ENCODE data around the gene AHDC1. TPM values are rescaled to one million over a fixed set of nuclear protein-coding genes. Genes with fewer than 3 reads are reported as not detected.

The AHDC1 gene
- total and polyA plus RNA-seq, 7 donors: 6.4 to 65.2 (median 35.9) TPM

DNA sequence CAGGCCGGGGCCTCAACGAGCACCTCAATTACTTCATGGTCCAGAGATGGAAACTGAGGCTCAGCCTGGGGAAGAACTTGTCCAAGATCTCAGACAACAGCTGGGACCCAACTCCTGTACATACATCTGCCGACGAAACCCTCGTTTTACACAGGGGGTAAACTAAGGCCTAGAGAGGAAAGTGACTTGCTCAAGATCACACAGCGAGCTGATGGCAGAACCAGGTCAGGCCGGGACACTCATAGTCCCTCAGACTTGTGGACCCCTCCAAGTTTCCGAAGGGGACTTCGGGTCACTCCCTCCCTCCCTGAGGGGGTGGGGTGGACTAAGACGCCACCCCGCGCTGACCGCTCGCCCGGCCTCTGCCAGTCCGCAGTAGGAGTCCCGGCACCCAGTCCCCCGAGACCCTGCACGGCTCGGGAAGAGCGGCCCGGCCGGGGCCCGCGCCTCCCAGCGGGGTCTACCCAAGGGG is 114.4 kb downstream of the AHDC1 start:
- intact Hi-C loops (cut with DNase I): no loop called here
- DNase-seq (no peak), ATAC-seq (peak; percentile 33 to 52 (median 45))
- H3K4me3 ChIP-seq: peak overlapping the region; percentile 94
- no peaks in the 10 kb centered on the region for H3K36me3 ChIP-seq (ENCODE audit: insufficient read depth in 1 of 2, low read depth in 1 of 2)
- TF ChIP-seq, protein P1, sequence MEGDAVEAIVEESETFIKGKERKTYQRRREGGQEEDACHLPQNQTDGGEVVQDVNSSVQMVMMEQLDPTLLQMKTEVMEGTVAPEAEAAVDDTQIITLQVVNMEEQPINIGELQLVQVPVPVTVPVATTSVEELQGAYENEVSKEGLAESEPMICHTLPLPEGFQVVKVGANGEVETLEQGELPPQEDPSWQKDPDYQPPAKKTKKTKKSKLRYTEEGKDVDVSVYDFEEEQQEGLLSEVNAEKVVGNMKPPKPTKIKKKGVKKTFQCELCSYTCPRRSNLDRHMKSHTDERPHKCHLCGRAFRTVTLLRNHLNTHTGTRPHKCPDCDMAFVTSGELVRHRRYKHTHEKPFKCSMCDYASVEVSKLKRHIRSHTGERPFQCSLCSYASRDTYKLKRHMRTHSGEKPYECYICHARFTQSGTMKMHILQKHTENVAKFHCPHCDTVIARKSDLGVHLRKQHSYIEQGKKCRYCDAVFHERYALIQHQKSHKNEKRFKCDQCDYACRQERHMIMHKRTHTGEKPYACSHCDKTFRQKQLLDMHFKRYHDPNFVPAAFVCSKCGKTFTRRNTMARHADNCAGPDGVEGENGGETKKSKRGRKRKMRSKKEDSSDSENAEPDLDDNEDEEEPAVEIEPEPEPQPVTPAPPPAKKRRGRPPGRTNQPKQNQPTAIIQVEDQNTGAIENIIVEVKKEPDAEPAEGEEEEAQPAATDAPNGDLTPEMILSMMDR (IDR thresholded peaks at IDR 0.05): no peak
- WGBS, 3 donors: 0% methylated on average over 16 to 26 of the region's 26 CpGs
- H3K9me3 ChIP-seq: no peaks in the 10 kb centered on the region
- H3K4me1 ChIP-seq: peaks cover 33% of the 10 kb centered on the region
- H3K27ac ChIP-seq: peak overlapping the region; percentile 99
- no peaks in the 10 kb centered on the region for H3K27me3 ChIP-seq (ENCODE audit: insufficient read depth in 3 of 3, low read length in 2 of 3)

DNA sequence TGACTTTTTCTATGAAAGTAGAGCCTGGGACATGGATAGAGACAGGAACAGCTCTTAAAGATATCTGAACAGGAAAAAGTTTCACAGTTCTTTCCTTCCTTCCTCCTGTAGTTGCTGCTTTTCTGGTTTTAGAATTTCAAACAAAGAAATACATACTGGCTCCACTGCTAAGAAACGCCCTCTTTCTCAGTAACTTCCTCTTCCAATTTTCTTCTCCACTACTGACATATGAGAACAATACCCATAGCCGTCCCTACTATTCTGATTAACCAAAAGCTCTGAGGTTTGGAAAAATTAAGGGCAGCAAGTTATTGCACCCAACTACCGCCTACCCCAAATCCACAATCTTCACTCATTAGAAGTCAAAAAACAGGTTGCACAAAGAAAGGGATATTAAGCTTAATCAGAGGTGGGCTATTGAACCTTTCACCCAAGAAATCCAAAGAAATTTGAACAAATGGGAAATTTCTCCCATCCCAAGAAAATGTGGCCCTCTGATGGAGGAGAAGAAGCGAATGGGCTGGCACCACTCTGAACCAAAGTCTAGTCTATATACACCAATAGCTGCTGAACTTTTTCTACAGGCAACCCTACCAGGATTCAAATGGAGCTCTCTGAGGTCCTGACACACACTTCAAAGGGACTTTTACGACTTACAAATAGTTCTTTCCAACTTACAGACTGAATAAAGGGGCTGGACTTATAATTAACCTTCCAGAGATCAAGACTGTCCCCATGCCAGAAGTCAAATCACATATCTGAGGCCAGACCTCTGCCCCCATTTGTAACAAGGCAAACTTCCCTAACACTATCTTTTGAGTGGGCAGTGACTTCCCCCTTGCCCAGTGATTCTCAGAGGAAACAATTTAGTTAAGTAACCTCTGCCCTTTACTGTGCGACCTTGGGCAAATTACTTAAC is 115.7 kb downstream of the AHDC1 start:
- 17 to 23% (median 18%) methylated on average over 6 of the region's 6 CpGs for WGBS, 3 donors
- Histone ChIP-seq H3K27ac (peak overlapping the region; percentile 73), H3K9me3 (no peaks in the 10 kb centered on the region), H3K4me1 (peaks cover 41% of the 10 kb centered on the region), H3K36me3 (ENCODE audit: insufficient read depth in 1 of 2, low read depth in 1 of 2) (no peaks in the 10 kb centered on the region), H3K27me3 (ENCODE audit: insufficient read depth in 3 of 3, low read length in 2 of 3) (no peaks in the 10 kb centered on the region), H3K4me3 (peak overlapping the region; percentile 94)
- ATAC-seq (no peak), DNase-seq (no peak)
- TF ChIP-seq, protein P1 (IDR thresholded peaks at IDR 0.05): no peak
- intact Hi-C loops (cut with DNase I): loop anchor here in 1 of 2 donors (1.0 kb wide), 1 partner anchor 71 kb away; no protein-coding TSS in a partner anchor

GRCh38 chr1:27485363-27485762 is 118.6 kb downstream of the AHDC1 start:
- intact Hi-C loops (cut with DNase I): no loop called here

More at GRCh38 chr1:27485363-27485762, 118.6 kb downstream of the AHDC1 start:
- no peak overlapping the region for H3K4me3 ChIP-seq
- DNase-seq (no peak), ATAC-seq (no peak)
- TF ChIP-seq, protein P1 (IDR thresholded peaks at IDR 0.05): no peak
- peak overlapping the region; percentile 21 for H3K27ac ChIP-seq
- H3K27me3 ChIP-seq (ENCODE audit: insufficient read depth in 3 of 3, low read length in 2 of 3): no peaks in the 10 kb centered on the region
- no peaks in the 10 kb centered on the region for H3K9me3 ChIP-seq
- H3K4me1 ChIP-seq: peaks cover 49% of the 10 kb centered on the region
- H3K36me3 ChIP-seq (ENCODE audit: insufficient read depth in 1 of 2, low read depth in 1 of 2): no peaks in the 10 kb centered on the region
- WGBS, 3 donors: 94 to 100% (median 94%) methylated on average over 1 of the region's 1 CpG

Other genes with a start within 250 kb of the AHDC1 start
- gene MAP3K6, start 237.2 kb downstream of the AHDC1 start, total RNA-seq: 10 to 100 TPM; 16.1 to 29.8 (median 22.8) TPM
- 10 to 100 TPM; 11.1 to 17.6 (median 12.9) TPM for gene MAP3K6, start 237.2 kb downstream of the AHDC1 start, polyA plus RNA-seq
- gene FCN3, start 229.3 kb downstream of the AHDC1 start, total RNA-seq: 10 to 100 TPM in 1 of 4 donors, 1 to 10 TPM in 3; 3.4 to 12.9 (median 5.8) TPM
- 10 to 100 TPM; 18.6 to 34.6 (median 21.9) TPM for gene FCN3, start 229.3 kb downstream of the AHDC1 start, polyA plus RNA-seq
- not detected for gene CD164L2, start 220.8 kb downstream of the AHDC1 start, total RNA-seq
- gene CD164L2, start 220.8 kb downstream of the AHDC1 start, polyA plus RNA-seq: not detected
- gene GPR3, start 211.5 kb downstream of the AHDC1 start, total RNA-seq: 1 to 10 TPM in 1 of 4 donors, under 1 TPM in 1, not detected in 2; 0.42 to 1.3 TPM
- gene GPR3, start 211.5 kb downstream of the AHDC1 start, polyA plus RNA-seq: under 1 TPM; 0.12 to 0.98 (median 0.31) TPM
- 10 to 100 TPM; 29.4 to 40.6 (median 35.9) TPM for gene WASF2, start 114.0 kb downstream of the AHDC1 start, total RNA-seq
- 10 to 100 TPM in 2 of 3 donors, 1 to 10 TPM in 1; 7.9 to 14.2 (median 11.3) TPM for gene WASF2, start 114.0 kb downstream of the AHDC1 start, polyA plus RNA-seq
- 1 to 10 TPM; 1.3 to 3.5 (median 3.1) TPM for gene FGR, start 31.0 kb upstream of the AHDC1 start, total RNA-seq
- gene FGR, start 31.0 kb upstream of the AHDC1 start, polyA plus RNA-seq: 1 to 10 TPM; 1.7 to 3.8 (median 2.0) TPM
- gene IFI6, start 68.0 kb upstream of the AHDC1 start, total RNA-seq: 10 to 100 TPM in 3 of 4 donors, 1 to 10 TPM in 1; 7.8 to 25.8 (median 15.3) TPM
- 10 to 100 TPM; 13.9 to 20.9 (median 18.8) TPM for gene IFI6, start 68.0 kb upstream of the AHDC1 start, polyA plus RNA-seq
- 10 to 100 TPM in 1 of 4 donors, 1 to 10 TPM in 3; 7.6 to 10.7 (median 9.3) TPM for gene FAM76A, start 121.8 kb upstream of the AHDC1 start, total RNA-seq
- 1 to 10 TPM; 2.7 to 6.7 (median 3.3) TPM for gene FAM76A, start 121.8 kb upstream of the AHDC1 start, polyA plus RNA-seq
- 10 to 100 TPM; 19.5 to 33.6 (median 28.9) TPM for gene STX12, start 169.1 kb upstream of the AHDC1 start, total RNA-seq
- gene STX12, start 169.1 kb upstream of the AHDC1 start, polyA plus RNA-seq: 10 to 100 TPM; 14.5 to 24.7 (median 21.0) TPM
- gene PPP1R8, start 226.6 kb upstream of the AHDC1 start, total RNA-seq: 10 to 100 TPM; 20.6 to 28.2 (median 24.5) TPM
- 10 to 100 TPM; 18.5 to 46.1 (median 32.4) TPM for gene PPP1R8, start 226.6 kb upstream of the AHDC1 start, polyA plus RNA-seq